Activated CD8-positive, alpha-beta T cell treated with anti-CD3 and anti-CD28 coated beads for 36 hours (primary cell): Measurements from ENCODE around the gene COL1A1. TPM values are rescaled to one million over a fixed set of nuclear protein-coding genes. Genes with fewer than 3 reads are reported as not detected.

Experiments used
- ATAC-seq: fragments of 200-7000 bp; cut with Tn5 transposase; one replicate; pipeline ENCODE4 v1.10.0; 2021; ENCODE audit warnings: mild to moderate bottlenecking, moderate library complexity
- CTCF ChIA-PET: fragments of 350-600 bp; sonication (Branson Sonifier 250); formaldehyde crosslinking; loops from one replicate; lab custom pipeline; 2021; ENCODE audit warnings: antibody characterized with exemption; lab: Charles Lee
- POLR2A ChIA-PET: fragments of 350-600 bp; sonication (Branson Sonifier 250); formaldehyde crosslinking; loops from one replicate; lab custom pipeline; 2021; ENCODE audit warnings: antibody characterized with exemption; lab: Charles Lee
- DNase-seq: peaks from one replicate; pipeline ENCODE4 v3.0.0-alpha.2; 2020
- H3K27ac Mint-ChIP-seq: one replicate; pipeline ENCODE4 v1.8.0; 2021; ENCODE audit warnings: mild to moderate bottlenecking, mixed read lengths
- H3K27me3 Mint-ChIP-seq: one replicate; pipeline ENCODE4 v1.8.0; 2021; ENCODE audit warnings: mixed read lengths
- H3K36me3 Mint-ChIP-seq: one replicate; pipeline ENCODE4 v1.8.0; 2021; ENCODE audit warnings: low read depth, mixed read lengths
- H3K4me1 Mint-ChIP-seq: one replicate; pipeline ENCODE4 v1.8.0; 2021; ENCODE audit warnings: low read depth, mixed read lengths
- H3K4me3 Mint-ChIP-seq: one replicate; pipeline ENCODE4 v1.8.0; 2021; ENCODE audit warnings: mild to moderate bottlenecking, moderate library complexity, mixed read lengths
- H3K9me3 Mint-ChIP-seq: one replicate; pipeline ENCODE4 v1.8.0; 2021; ENCODE audit warnings: mixed read lengths
- CTCF ChIP-seq: fragments of 200-600 bp; IDR thresholded peaks from one replicate; pipeline ENCODE4 v1.8.0; 2022; ENCODE audit warnings: antibody characterized with exemption, mild to moderate bottlenecking
- intact Hi-C: fragments of 100-400 bp; cut with micrococcal nuclease; formaldehyde crosslinking; loops from one replicate; pipeline ENCODE4 v1.10.0; 2022
- total RNA-seq, 2 experiments: library from RNA; stranded (reverse); gene quantifications; one replicate each; pipeline ENCODE4 v1.2.3, GENCODE V29; 2021

Gene COL1A1
- total RNA-seq, 2 experiments from 2014 or later: 0.92 to 1.0 TPM

DNA sequence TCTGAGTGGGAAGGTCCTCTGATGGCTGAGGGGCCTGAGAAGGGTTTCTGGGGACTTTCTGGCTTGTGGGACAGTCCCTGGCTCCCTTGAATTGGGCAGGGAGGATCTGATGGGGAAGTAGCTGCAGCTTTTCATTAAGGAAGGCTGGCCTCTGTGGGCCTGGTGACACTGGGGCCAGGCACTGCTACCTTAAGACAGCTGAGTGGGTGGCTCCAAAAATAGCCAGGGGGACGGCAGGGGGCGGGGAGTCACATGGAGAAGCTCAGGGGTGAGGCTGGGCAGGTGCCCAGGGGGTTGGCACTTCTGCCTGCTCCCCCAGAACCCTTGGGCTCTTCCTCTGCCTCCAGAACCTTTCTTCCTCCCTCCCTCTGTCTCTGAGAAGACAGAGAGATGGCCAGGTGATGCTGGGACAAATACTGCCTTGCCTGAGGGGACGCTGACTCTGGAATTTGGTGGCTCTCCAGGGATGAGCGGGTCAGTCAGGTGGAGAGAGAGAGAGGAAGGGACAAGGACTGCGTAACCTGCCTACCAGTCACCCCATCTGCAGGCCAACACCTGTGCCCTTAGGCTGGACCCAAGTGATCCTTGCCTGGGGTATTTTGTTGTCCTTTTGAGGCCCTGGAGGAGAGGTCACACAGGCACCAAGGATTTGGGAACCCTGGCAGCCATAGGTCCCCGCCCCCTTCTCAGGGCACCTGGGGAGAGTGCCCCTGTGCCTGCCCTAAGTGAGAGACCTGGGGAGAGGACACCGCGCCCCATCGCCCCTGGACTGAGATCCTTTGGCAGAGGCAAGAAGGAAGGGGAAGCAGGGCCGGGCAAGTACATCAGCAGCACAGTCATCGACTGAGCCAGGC is 37.4 kb downstream of the COL1A1 start:
- Mint-ChIP-seq H3K27me3 (peaks cover 3% of the 10 kb centered on the region), H3K9me3 (no peaks in the 10 kb centered on the region), H3K27ac (peak overlapping the region; percentile 97), H3K4me3 (peak overlapping the region; percentile 1), H3K4me1 (peaks cover 39% of the 10 kb centered on the region), H3K36me3 (no peaks in the 10 kb centered on the region)
- ChIA-PET CTCF (interaction anchor here (0.7 to 1.9 kb wide), 10 partner anchors 8 to 148 kb away, joined by 3 to 7 read pairs (median 4); partner anchors contain the start of genes COL1A1 and PPP1R9B), POLR2A (interaction anchor here (1.1 to 1.8 kb wide), 2 partner anchors 11 to 14 kb away, joined by 3 to 5 read pairs; partner anchors contain the start of gene PPP1R9B)
- intact Hi-C loops: loop anchor here (10.0 kb wide), 1 partner anchor 49 kb away; no protein-coding TSS in a partner anchor
- ATAC-seq: peak; percentile 3
- peak; percentile 68 for DNase-seq
- no peak for TF ChIP-seq CTCF

- peak; percentile 47 for DNase-seq
Measured at GRCh38 chr17:50162466-50163254, 38.8 kb downstream of the COL1A1 start.

DNA sequence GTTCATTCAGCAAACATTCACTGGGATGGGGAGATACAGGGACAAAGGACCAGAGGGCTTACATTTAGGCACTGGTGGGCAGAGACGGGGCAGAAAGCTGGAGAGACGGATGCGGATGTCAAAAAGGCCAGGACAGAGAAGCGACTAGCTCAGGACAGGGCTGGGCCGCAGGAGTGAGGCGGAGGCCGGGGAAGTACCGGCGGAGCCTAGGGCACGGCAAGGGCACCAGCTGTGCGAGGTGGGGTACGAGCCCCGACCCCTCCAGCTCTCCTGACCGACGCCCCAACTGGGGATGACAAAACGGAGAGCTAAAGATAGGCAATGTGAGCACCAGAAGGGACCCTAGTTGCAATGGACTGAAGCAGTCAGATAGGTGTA is 39.5 kb downstream of the COL1A1 start:
- Mint-ChIP-seq H3K27ac (peak overlapping the region; percentile 97), H3K4me3 (peak overlapping the region; percentile 65), H3K36me3 (no peaks in the 10 kb centered on the region), H3K9me3 (no peaks in the 10 kb centered on the region), H3K27me3 (no peaks in the 10 kb centered on the region), H3K4me1 (peaks cover 44% of the 10 kb centered on the region)
- no peak for DNase-seq
- ChIA-PET POLR2A (interaction anchor here (0.8 to 2.8 kb wide), 10 partner anchors 12 to 184 kb away, joined by 3 to 64 read pairs (median 5); partner anchors contain the start of genes PPP1R9B and XYLT2), CTCF (interaction anchor here (0.8 to 2.8 kb wide), 24 partner anchors 8 to 235 kb away, joined by 3 to 102 read pairs (median 5); partner anchors contain the start of genes COL1A1, LRRC59, PDK2 and PPP1R9B)
- intact Hi-C loops: loop anchor here (10.0 kb wide), 1 partner anchor 47 kb away; no protein-coding TSS in a partner anchor
- ATAC-seq: no peak
- no peak for TF ChIP-seq CTCF

More at GRCh38 chr17:50162466-50163254, 38.8 kb downstream of the COL1A1 start:
- ATAC-seq: no peak
- ChIA-PET CTCF (interaction anchor here (0.8 to 2.8 kb wide), 27 partner anchors 7 to 235 kb away, joined by 3 to 102 read pairs (median 5); partner anchors contain the start of genes COL1A1, LRRC59, PDK2 and PPP1R9B), POLR2A (interaction anchor here (0.8 to 2.8 kb wide), 10 partner anchors 12 to 183 kb away, joined by 3 to 64 read pairs (median 5); partner anchors contain the start of genes PPP1R9B and XYLT2)
- H3K9me3 Mint-ChIP-seq: no peaks in the 10 kb centered on the region
- no peaks in the 10 kb centered on the region for H3K36me3 Mint-ChIP-seq
- peak overlapping the region; percentile 97 for H3K27ac Mint-ChIP-seq
- H3K27me3 Mint-ChIP-seq: no peaks in the 10 kb centered on the region
- no peak for TF ChIP-seq CTCF
- intact Hi-C loops: loop anchor here (10.0 kb wide), 1 partner anchor 48 kb away; no protein-coding TSS in a partner anchor
- H3K4me1 Mint-ChIP-seq: peaks cover 44% of the 10 kb centered on the region
- H3K4me3 Mint-ChIP-seq: no peak overlapping the region

GRCh38 chr17:50161023-50161910 is 40.2 kb downstream of the COL1A1 start:
- no peaks in the 10 kb centered on the region for H3K27me3 Mint-ChIP-seq
- DNase-seq: peak; percentile 96
- POLR2A ChIA-PET: interaction anchor here (0.8 to 2.8 kb wide), 12 partner anchors 12 to 185 kb away, joined by 3 to 64 read pairs (median 4); partner anchors contain the start of genes PPP1R9B and XYLT2
- TF ChIP-seq CTCF: peak; percentile 84
- no peaks in the 10 kb centered on the region for H3K9me3 Mint-ChIP-seq
- peak; percentile 92 for ATAC-seq
- CTCF ChIA-PET: interaction anchor here (0.8 to 2.8 kb wide), 27 partner anchors 9 to 236 kb away, joined by 3 to 102 read pairs (median 5); partner anchors contain the start of genes COL1A1, LRRC59, PDK2 and PPP1R9B
- H3K4me1 Mint-ChIP-seq: peaks cover 44% of the 10 kb centered on the region
- intact Hi-C loops: loop anchor here (10.0 kb wide), 1 partner anchor 46 kb away; no protein-coding TSS in a partner anchor
- peak overlapping the region; percentile 65 for H3K4me3 Mint-ChIP-seq
- no peaks in the 10 kb centered on the region for H3K36me3 Mint-ChIP-seq
- H3K27ac Mint-ChIP-seq: peak overlapping the region; percentile 97
